Psoas muscle (tissue), 8 donors: ENCODE results near the gene CCNK. TPM values are rescaled to one million over a fixed set of nuclear protein-coding genes. Genes with fewer than 3 reads are reported as not detected.

Source experiments
- ATAC-seq, 4 donors: fragments of 200-7000 bp; cut with Tn5 transposase; one replicate each; pipeline ENCODE4 v1.9.1; 2020; ENCODE audit warnings: moderate library complexity in 3 of 4, mild to moderate bottlenecking in 2 of 4
- DNase-seq, 2 donors: peaks; one replicate each; pipeline ENCODE4 v3.0.0-alpha.2; 2020
- H3K27ac ChIP-seq: fragments of 200-600 bp; one replicate; pipeline ENCODE4 v1.8.0; 2022
- H3K27me3 ChIP-seq, 3 donors: fragments of 200-600 bp in 1 of 3; one replicate each; pipeline versions ENCODE4 v1.6.1 to v1.8.0; 2013 to 2022; ENCODE audit warnings: low read length in 2 of 3, mild to moderate bottlenecking in 2 of 3, moderate library complexity in 1 of 3; ENCODE audit not compliant: insufficient read depth in 3 of 3
- H3K36me3 ChIP-seq, 2 donors: fragments of 200-600 bp in 1 of 2; one replicate each; pipeline versions ENCODE4 v1.6.1 to v1.8.0; 2013 to 2022; ENCODE audit warnings: low read depth in 1 of 2, mild to moderate bottlenecking in 1 of 2, moderate library complexity in 1 of 2; ENCODE audit not compliant: insufficient read depth in 1 of 2
- H3K4me1 ChIP-seq: fragments of 200-600 bp; one replicate; pipeline ENCODE4 v1.8.0; 2022
- H3K4me3 ChIP-seq: fragments of 200-600 bp; one replicate; pipeline ENCODE4 v1.8.0; 2022; ENCODE audit warnings: mild to moderate bottlenecking
- H3K9me3 ChIP-seq: fragments of 200-600 bp; one replicate; pipeline ENCODE4 v1.8.0; 2022
- CTCF ChIP-seq: fragments of 200-600 bp; IDR thresholded peaks from one replicate; pipeline ENCODE4 v1.8.0; 2022; ENCODE audit warnings: antibody characterized with exemption
- WGBS, 3 donors: extraction: QIAGEN DNeasy Blood & Tissue Kit; methylation state at CpG; one replicate each; pipeline versions ENCODE4 v1.1.6 to v1.1.7; 2013; 5-methylcytosine and 5-hydroxymethylcytosine counted together
- intact Hi-C, 2 donors: fragments of 100-400 bp; cut with DNase I; formaldehyde crosslinking; loops; one replicate each; pipeline versions ENCODE4 v1.11.0 to v1.14.2; 2022
- polyA plus RNA-seq, 3 donors: library from polyadenylated mRNA; stranded (reverse); fragments of 200-250 nt; gene quantifications; one replicate each; pipeline ENCODE4 v1.2.3, GENCODE V29; 2013
- total RNA-seq, 4 donors: library from RNA; stranded (reverse); fragmentation: NEBNext Ultra II Directional in 2 of 4; extraction: Animal tissue kit (Norgen Biotek cat#: 25700) in 2 of 4; gene quantifications; one replicate each; pipeline versions ENCODE4 v1.2.1 to v1.2.4, GENCODE V29; 2021 to 2023
- donor health status: healthy with polysubstance abuse.
- donor health status: DM: no; HTN: no; CAD: no; lungs with moderate emphysema.
- donor health status: Bipolar disorder and iron deficiency.
- donor health status: healthy.
- donor health status: DM: yes; HTN: yes; CAD: no.
- donor health status: DM: no; HTN: no; CAD: no.
- donor health status: DM: no; HTN: no; CAD: no.
- donor health status: DM: yes; HTN: yes; CAD: no.

Gene CCNK
- total and polyA plus RNA-seq, 7 donors: 17.6 to 53.2 (median 39.8) TPM

- H3K4me3 ChIP-seq: peak overlapping the region; percentile 89
- intact Hi-C loops: no loop called here
Measured at GRCh38 chr14:99478128-99478527, 3.1 kb upstream of the CCNK start.

GRCh38 chr14:99479160-99479905, 1.9 kb upstream of the CCNK start:
- peak; percentile 24 for TF ChIP-seq CTCF
- Histone ChIP-seq H3K27me3 (no peaks in the 10 kb centered on the region), H3K36me3 (no peaks in the 10 kb centered on the region), H3K9me3 (no peaks in the 10 kb centered on the region), H3K4me3 (peak overlapping the region; percentile 89), H3K4me1 (peaks cover 61% of the 10 kb centered on the region), H3K27ac (peak overlapping the region; percentile 95)
- 6 to 9% (median 8%) methylated on average over 18 of the region's 18 CpGs for WGBS, 3 donors
- DNase-seq (no peak), ATAC-seq (no peak)
- intact Hi-C loops: no loop called here

More at GRCh38 chr14:99478128-99478527, 3.1 kb upstream of the CCNK start:
- TF ChIP-seq CTCF: no peak
- no peaks in the 10 kb centered on the region for H3K36me3 ChIP-seq
- DNase-seq: no peak
- no peak for ATAC-seq
- H3K4me1 ChIP-seq: peaks cover 61% of the 10 kb centered on the region
- H3K27me3 ChIP-seq: no peaks in the 10 kb centered on the region
- 49 to 79% (median 67%) methylated on average over 4 of the region's 4 CpGs for WGBS, 3 donors
- H3K9me3 ChIP-seq: no peaks in the 10 kb centered on the region
- H3K27ac ChIP-seq: peak overlapping the region; percentile 48

GRCh38 chr14:99479906-99480869, 1.0 kb upstream of the CCNK start, which contains the start of gene SETD3:
SETD3 (minus strand) TSS chr14:99480859; CDS start chr14:99465805, 15,054 bp downstream.
- Histone ChIP-seq H3K9me3 (no peaks in the 10 kb centered on the region), H3K27me3 (no peaks in the 10 kb centered on the region), H3K4me3 (peak within 1 kb of the TSS; percentile 89), H3K4me1 (peaks cover 60% of the 10 kb centered on the region), H3K27ac (peak within 1 kb of the TSS; percentile 95), H3K36me3 (no peaks in the 10 kb centered on the region)
- TF ChIP-seq CTCF: no peak
- ATAC-seq: peak; percentile 5 to 34 (median 28)
- peak; percentile 71 to 87 for DNase-seq
- intact Hi-C loops: no loop called here
- WGBS, 3 donors: 0 to 2% (median 0%) methylated on average over 38 to 122 of the region's 122 CpGs

- 0 to 1% (median 0%) methylated on average over 17 of the region's 17 CpGs for WGBS, 3 donors
- no peak for ATAC-seq
- Histone ChIP-seq H3K4me1 (peaks cover 61% of the 10 kb centered on the region), H3K4me3 (peak overlapping the region; percentile 89), H3K27me3 (no peaks in the 10 kb centered on the region), H3K27ac (peak overlapping the region; percentile 95), H3K9me3 (no peaks in the 10 kb centered on the region), H3K36me3 (no peaks in the 10 kb centered on the region)
- DNase-seq: no peak
- intact Hi-C loops: no loop called here
- TF ChIP-seq CTCF: no peak
Measured at GRCh38 chr14:99481745-99482099, 513 bp downstream of the CCNK start.
